Measurements from ENCODE around the gene NDUFB8. TPM values are rescaled to one million over a fixed set of nuclear protein-coding genes. Genes with fewer than 3 reads are reported as not detected.
"Not testable (repeated sequence)": the region's sequence is repeated elsewhere in the genome, so short reads cannot be mapped to it uniquely, and the experiment has no call there.

The NDUFB8 gene
- total RNA-seq (2014; rRNA removed; shearing (Covaris generic); ENCODE audit: low replicate concordance): 87.7 and 143 TPM in 2 replicates

DNA sequence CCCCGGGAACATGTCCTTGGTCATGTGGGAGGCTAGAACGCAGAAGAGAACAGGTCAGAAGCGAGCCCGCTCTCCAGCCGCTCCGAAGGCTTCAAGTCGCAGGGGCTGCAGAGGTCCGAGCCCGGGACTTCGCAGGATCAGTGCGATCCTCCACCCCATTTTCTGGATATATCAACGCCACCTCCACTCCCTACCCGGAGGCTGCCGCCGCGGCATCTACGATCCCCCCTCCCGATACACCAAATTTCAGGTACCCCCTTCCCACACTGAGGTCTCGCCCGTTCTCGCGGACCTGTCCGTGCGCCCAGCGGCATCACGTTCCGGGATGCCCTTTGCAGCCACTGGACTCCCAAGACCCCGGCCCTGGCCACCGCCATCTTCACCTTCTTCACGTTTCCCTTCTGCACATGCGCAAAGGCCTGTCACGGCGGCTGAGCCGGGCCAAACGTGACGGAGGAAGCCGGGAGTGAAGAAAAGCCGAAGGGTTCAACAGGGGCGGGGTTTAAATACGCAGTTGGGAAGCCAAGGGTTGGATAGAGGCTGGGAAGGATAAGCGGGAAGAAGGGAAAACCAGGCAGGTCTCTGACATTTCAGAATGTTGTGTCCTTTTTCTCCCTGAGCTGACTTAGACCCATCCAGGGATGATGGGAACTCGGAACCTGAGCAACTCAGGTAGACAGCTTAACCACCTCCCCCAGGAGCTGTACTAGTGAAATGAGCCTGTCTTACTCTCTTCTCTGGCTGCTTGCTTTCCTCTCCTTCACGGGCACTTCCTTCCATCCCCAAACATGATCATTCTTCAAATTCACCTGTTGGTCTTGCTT is at the start of gene NDUFB8:
TSS of gene NDUFB8 (minus strand) at position 397 of the 824 bp plus-strand sequence. CDS start at position 377, 20 bp downstream.
- peak; percentile 79 for DNase-seq
- Histone ChIP-seq H3K27me3 (no peaks in the 10 kb centered on the region), H3K36me3 (peaks cover 22% of the 10 kb centered on the region), H3K9me3 (no peaks in the 10 kb centered on the region), H3K4me3 (peak within 1 kb of the TSS; percentile 84)

DNA sequence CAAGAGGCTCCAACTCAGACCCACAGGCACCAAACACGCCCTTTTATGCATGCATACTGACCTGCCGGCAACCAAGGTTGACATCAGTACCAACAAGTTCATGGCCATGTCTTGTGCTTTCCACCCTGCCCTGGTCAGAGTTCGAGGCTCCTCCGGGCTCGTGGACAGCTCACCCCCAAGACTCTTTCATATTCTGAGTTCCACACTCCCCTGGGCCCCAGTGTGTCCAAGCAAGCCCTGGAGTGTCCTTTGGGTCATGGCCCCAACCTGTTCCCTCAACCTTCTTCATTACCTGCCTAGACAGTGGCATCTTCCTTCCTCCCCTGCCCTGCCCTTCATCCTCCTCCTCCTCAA is 46.6 kb upstream of the NDUFB8 start:
- H3K27me3 ChIP-seq: no peaks in the 10 kb centered on the region
- DNase-seq: no peak
- H3K36me3 ChIP-seq: no peaks in the 10 kb centered on the region
- H3K9me3 ChIP-seq: no peaks in the 10 kb centered on the region
- no peak overlapping the region for H3K4me3 ChIP-seq

DNA sequence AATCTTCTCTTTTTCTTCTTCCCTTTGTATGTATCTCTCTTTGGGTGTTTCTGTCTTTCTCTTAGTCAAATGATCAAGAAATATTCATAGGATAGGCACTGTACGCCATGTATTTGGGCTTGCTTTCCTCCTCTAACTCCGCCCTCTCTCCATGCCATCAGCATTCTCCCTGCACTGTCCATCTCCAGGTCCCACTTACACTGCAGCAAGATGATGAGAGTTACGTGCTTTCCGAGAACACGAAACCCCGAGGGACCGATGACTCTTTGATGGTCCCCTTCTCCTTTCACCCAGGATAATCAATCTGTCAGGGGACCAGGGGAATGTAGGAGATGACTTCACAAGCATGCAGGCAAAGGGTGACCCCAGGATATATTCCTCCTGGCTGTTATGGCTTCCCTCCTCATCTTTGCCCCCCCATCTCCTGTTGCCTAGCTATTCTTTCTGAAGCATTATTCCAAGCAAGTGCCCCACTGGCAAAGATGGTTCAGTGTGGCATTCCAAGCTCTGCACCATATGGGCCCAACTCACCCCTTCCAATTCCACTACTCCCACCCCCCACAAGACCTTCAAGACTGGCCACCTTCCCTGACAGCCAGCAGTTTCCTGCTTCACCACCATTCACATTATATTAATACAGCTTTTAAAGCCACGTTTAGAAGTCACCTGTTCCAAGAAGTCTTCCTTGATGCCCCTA is 46.1 kb upstream of the NDUFB8 start:
- H3K4me3 ChIP-seq: no peak overlapping the region
- no peaks in the 10 kb centered on the region for H3K27me3 ChIP-seq
- H3K36me3 ChIP-seq: no peaks in the 10 kb centered on the region
- H3K9me3 ChIP-seq: no peaks in the 10 kb centered on the region
- no peak for DNase-seq

DNA sequence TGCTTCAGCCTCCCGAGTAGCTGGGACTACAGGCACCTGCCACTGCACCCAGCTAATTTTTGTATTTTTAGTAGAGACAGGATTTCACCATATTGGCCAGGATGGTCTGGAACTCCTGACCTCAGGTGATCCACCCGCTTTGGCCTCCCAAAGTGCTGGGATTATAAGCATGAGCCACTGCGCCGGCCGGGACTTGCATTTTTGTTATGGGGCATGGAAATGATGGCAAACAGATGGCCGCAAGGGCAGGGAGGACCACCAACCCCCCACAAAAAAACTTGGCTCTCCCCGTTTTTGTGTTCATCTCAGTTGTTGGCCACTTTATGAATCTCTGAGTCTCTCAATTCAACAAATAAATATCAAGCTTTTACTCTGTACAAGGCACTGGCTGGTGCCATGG is 45.5 kb upstream of the NDUFB8 start:
- H3K36me3 ChIP-seq, H3K4me3 ChIP-seq, H3K27me3 ChIP-seq, H3K9me3 ChIP-seq, DNase-seq: not testable (repeated sequence)

DNA sequence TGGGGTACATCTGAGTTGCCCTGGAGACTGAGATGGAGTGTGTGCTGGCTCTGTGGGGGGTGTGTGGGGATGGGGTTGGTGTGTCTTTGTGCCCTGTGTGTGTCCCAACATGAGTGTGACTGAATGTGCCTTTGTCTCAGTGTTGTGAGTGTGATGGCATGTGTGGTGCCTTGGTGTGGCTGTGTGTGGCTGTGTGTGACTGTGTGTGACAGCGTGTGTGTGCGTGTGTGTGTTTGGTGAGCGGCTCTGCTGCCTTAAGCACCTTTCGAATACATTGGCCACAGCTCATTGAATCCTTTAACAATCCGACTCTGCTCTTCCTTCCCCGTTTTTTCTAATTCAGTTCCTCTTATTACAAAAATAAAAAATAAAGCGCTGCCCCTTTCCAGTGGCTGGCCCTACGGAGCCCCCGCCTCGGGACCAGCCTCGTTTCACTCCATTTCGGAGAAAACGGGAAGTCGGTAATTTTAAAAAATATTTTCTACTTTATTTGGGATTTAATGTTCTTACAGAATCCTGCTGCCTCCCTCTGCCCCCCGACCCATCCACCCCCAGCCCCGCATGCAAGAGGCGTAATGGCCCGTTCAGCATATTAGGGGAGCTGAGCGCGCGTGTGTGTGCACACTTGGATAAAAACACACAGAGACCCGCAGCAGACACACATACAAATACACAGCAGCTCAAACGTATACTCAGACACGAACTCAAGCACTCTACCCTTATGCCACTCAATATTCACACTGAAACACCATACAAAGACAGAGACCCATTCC is 41.6 kb upstream of the NDUFB8 start:
- no peak for DNase-seq
- H3K9me3 ChIP-seq: no peaks in the 10 kb centered on the region
- no peaks in the 10 kb centered on the region for H3K36me3 ChIP-seq
- no peaks in the 10 kb centered on the region; the same call in 1 of the 2 replicates for H3K27me3 ChIP-seq
- H3K4me3 ChIP-seq: no peak overlapping the region

DNA sequence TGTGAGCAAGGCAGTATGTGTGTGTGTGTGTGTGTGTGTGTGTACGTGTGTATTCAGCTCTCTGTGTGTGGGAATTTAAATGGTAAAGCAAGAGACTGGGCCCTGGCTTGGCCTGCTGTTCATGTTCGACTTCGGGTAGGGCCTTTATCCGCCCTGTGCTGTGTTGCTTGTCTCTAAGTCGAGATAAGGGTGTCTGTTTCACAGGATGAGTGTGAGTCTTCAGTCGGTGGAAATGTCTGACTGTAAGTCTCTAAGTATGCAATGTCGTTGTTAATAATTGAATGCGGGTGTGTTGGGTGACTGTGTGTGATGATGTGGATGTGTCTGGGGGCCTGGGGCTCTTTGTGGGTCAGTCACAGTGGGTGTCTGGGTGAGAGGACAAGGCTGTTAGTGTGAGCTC is 40.8 kb upstream of the NDUFB8 start:
- Histone ChIP-seq H3K4me3 (no peak overlapping the region), H3K36me3 (no peaks in the 10 kb centered on the region), H3K9me3 (no peaks in the 10 kb centered on the region), H3K27me3 (no peaks in the 10 kb centered on the region; the same call in 1 of the 2 replicates)
- DNase-seq: no peak

DNA sequence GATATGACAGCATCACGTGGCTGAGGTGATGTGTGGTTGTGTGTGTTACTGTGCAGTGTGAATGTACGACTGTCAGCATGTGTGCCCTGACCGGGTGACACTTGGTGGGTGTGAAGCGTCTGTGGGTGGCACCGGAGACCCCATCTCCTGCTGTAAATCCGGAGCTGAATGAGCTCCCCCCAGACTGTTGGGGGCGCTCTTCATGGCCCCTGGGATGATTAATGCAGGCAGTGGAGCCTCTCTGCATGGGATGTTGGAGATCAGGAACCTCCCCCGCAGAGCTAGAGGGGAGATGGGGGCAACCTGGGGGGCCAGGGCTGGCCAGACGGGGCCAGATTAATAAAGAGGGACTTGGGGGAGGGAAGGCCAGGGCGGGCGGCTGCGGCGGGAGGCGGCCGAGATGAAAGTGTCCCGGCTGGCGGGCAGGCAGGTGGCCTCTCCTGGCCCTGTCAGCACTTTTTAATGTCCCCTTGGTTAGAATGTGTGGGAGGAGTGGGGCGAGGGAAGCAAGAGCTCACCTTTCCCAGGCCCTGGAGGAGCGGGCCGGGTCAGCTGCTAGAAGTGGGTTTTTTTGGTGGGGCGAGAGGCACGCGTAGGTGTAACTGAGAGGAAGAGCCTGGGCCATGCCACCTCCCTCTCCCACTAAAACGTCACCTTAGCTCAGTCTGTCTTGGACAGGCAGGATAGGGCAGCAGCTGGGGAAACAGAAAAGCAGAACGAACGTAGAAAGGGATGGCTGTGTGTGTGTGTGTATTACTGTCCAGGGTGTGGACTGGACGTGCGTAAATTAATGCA is 40.2 kb upstream of the NDUFB8 start:
- H3K9me3 ChIP-seq: no peaks in the 10 kb centered on the region
- no peak for DNase-seq
- no peak overlapping the region for H3K4me3 ChIP-seq
- H3K36me3 ChIP-seq: no peaks in the 10 kb centered on the region
- no peaks in the 10 kb centered on the region; the same call in 1 of the 2 replicates for H3K27me3 ChIP-seq

DNA sequence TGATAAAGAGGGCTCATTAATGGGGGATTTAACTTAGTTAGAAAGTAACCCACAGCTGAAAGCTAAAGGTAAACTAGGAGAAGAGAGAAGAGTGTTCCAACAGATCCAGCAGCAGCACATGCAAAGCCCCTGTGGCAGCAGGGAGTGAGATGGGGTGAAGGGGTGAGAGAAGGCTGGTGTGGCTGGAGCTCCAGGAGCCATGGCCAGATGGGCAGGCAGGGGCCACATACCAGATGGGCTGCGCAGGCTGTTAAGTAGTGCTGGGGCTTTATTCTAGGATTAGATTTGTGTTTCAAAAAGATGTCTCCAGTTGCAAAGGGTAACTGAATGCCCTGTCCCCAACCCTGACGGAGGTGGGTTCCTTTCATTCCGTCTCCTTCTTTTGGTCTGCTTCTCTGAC is 39.2 kb upstream of the NDUFB8 start:
- no peaks in the 10 kb centered on the region for H3K36me3 ChIP-seq
- H3K9me3 ChIP-seq: no peaks in the 10 kb centered on the region
- H3K4me3 ChIP-seq: no peak overlapping the region
- no peak for DNase-seq
- H3K27me3 ChIP-seq: no peaks in the 10 kb centered on the region; the same call in 1 of the 2 replicates

DNA sequence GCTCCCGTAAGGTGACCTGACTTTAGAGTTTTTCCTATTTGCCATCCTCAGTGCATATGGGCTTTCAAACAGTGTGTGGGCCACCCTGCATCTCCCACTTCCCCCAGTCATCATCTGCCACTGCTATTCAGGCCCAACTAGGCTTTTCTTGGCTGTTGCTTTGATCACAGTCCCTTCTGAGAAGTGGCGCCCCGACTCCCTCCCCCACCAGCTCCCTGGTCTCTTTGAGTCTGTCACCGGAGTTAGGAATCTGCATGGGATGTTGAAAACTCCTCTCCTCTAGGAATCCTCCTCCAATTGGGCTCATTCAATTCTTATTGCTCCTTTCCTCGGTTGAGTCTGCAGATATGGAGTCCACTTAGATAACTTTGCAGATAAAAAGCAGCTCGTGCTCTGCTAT is 38.2 kb upstream of the NDUFB8 start:
- no peaks in the 10 kb centered on the region; the same call in 1 of the 2 replicates for H3K27me3 ChIP-seq
- no peak overlapping the region for H3K4me3 ChIP-seq
- H3K9me3 ChIP-seq: no peaks in the 10 kb centered on the region
- no peak for DNase-seq
- H3K36me3 ChIP-seq: no peaks in the 10 kb centered on the region

DNA sequence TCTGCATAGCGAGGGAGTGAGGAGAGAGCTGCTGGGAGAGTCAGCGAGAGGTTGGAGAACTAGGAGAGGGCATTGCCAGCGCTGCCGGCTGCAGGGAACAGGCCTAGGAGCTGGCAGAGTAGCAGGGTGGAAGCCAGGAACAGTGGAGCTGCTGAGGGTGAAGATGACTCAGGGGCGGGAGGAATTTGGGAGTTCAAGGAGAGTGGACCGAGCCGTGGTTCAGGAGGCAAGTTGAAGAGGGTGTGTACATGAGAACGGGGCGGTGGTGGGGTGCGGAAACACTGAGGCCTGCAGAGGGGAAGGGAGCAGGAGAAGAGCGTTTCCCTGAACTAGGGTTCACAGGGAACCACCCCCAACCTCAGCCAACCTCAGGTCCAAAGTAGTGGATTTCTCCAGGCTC is 37.6 kb upstream of the NDUFB8 start:
- no peaks in the 10 kb centered on the region for H3K36me3 ChIP-seq
- DNase-seq: peak; percentile 38
- H3K4me3 ChIP-seq: no peak overlapping the region
- no peaks in the 10 kb centered on the region; the same call in 1 of the 2 replicates for H3K27me3 ChIP-seq
- no peaks in the 10 kb centered on the region for H3K9me3 ChIP-seq

DNA sequence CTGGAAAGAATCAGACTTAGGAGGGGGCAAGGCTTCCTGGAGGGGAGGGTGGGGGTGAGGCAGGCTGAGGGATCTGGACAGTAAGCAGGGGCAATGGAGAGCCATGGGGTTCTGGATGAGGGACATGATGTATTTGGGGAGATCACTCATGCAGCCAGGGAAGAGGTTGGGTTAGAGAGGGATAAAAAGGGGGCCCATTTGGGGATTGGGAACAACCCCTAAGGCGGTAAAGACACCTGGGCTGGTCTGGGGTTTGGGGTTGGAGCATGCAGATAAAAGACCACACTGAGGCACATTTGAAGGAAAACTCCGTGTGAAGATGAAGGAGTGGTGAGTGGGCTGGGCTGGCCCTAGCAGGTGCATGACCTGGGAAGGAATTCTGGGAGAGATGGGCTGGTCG is 36.9 kb upstream of the NDUFB8 start:
- no peaks in the 10 kb centered on the region; the same call in 1 of the 2 replicates for H3K27me3 ChIP-seq

DNA sequence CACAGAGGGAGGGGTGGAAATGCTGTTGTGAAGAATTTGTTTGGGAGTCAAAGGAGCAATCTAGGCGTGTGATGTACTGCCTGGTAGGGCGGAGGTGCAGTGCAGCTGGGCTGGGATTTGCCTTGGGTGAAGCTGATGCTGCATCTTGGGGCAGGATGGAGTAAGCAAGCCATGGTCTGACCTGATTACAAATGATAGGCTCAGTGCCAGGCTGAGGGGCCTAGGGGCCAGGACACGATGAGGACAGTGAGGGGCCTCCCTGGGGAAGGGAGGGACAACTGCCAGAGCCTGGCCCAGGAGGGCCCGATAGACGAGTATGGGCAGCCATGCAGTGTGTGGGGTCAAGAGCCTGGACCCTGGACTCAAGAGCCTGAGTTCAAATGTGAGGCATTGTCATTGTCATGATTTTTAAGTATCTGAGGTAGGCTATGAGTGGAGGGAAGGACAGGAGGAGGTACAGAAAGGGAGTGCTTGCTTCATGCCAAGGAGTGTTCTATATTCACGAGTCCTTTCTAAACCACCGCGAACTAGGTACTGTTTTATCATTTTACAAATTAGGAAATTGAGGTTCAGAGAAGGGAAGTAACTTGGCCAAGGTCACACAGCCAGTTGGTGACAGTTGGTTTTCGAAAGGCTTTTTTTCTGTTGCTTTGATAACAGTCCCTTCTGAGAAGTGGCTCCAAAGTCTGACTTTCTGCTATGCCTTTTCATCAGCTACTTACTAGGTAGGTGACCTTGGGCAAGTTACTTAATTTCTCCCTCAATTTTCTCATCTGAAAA is 35.7 kb upstream of the NDUFB8 start:
- no peak for DNase-seq
- H3K36me3 ChIP-seq: no peaks in the 10 kb centered on the region
- H3K27me3 ChIP-seq: no peaks in the 10 kb centered on the region; the same call in 1 of the 2 replicates
- no peak overlapping the region for H3K4me3 ChIP-seq
- H3K9me3 ChIP-seq: no peaks in the 10 kb centered on the region

More for the DNA sequence above, 36.9 kb upstream of the NDUFB8 start:
- Histone ChIP-seq H3K4me3 (no peak overlapping the region), H3K36me3 (no peaks in the 10 kb centered on the region), H3K9me3 (no peaks in the 10 kb centered on the region)
- no peak for DNase-seq

DNA sequence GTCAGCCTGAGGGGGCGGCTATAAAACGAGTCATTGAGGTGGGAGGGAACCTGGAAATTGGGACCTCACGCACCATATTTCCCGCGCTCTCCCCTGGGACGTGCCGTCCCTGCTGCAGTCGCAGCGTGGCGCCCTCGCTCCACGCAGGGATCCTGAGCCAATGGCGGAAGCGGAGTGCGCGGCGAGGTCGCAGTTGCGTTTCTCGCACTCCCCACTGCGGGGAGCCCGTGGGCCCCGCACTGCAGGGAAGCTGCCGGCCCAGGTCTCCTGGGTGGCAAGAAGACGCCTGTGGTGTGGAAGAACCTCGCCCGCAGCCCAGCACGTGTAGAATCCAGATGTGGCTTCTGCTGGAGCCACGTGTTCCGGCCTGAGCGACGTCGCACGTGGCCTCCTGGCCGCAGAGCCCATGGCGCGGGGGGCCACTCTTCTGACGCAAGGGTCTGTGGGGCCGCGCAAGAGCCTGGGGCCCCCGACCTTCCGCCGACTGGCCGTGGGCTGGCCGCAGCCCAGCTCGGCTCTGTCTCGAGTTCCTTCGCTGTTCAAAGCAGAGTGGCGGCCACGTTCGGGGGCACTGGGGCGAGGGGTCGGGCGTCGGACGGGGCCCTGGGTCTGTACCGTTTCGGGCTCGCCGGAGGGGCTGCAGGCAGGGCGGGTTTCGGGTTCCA is 32.5 kb upstream of the NDUFB8 start:
- Histone ChIP-seq H3K27me3 (no peaks in the 10 kb centered on the region), H3K9me3 (no peaks in the 10 kb centered on the region), H3K36me3 (no peaks in the 10 kb centered on the region; the same call in 1 of the 2 replicates), H3K4me3 (no peak overlapping the region)
- no peak for DNase-seq

DNA sequence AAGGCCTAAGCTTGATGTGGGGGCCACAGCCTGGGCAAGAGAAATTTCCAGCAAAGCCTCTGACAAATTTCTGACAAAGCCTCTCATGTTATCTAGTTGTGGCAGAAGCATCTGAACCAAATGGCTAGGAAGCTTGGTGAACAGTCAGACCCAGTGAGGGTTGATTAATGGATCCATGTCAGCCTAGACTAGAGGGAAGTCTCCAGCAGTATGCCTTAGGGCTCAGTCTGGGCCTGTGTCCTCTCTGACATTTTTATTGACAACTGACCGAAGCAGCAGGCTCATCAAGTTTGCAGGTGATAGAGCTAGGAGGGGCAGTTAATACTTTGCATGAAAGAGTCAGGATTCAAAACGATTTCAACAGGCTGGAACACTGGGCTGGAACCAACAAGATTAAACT is 31.3 kb upstream of the NDUFB8 start:
- no peaks in the 10 kb centered on the region for H3K27me3 ChIP-seq
- H3K9me3 ChIP-seq: no peaks in the 10 kb centered on the region
- no peak overlapping the region for H3K4me3 ChIP-seq
- no peaks in the 10 kb centered on the region; the same call in 1 of the 2 replicates for H3K36me3 ChIP-seq
- no peak for DNase-seq

DNA sequence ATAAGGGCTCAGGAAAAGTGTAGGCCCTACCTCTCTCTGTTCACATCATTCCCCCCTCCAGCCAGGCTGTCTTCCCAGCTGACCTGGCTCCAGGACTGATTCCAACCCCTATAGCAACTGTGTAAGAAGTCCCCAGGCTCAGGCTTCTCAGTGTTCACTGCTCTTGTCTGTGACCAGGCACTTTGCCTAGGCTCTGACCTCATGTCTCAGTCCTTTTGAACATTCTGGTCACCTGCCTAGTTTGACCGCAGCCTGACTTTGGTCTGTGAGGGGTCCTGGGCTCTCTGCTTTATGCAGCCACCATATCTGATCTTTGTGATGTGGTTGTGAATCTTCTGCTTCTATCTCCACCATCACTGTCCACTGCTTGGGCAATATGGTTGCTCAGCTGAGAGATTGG is 30.6 kb upstream of the NDUFB8 start:
- Histone ChIP-seq H3K9me3 (no peaks in the 10 kb centered on the region), H3K4me3 (no peak overlapping the region), H3K36me3 (peaks cover 2% of the 10 kb centered on the region), H3K27me3 (no peaks in the 10 kb centered on the region)
- DNase-seq: no peak
